ENCODE results near the gene RPS4Y1. TPM values are rescaled to one million over a fixed set of nuclear protein-coding genes. Genes with fewer than 3 reads are reported as not detected.

RPS4Y1 gene
- total and polyA plus RNA-seq, 2 of the 4 experiments (the other 2 are of a cell fraction) = not detected

DNA sequence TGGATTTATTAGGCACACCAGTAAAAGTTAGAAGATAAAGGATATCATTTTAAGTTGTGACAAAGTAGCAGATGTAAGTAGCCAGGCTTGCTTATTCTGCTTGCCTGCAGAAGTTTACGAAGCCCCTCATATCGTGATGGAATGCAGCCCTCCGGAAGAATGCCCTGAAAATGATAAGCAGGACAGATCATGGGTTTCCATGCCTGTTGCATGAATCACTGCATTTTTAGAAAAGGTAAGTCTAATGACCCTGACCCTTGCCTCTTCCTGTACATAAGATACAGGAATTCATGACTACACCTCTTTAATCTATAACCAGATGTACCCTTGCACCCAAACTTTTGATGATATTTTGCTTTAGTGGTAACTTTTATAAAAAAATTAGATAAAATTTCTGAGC is 16.9 kb upstream of the RPS4Y1 start:
- no peak overlapping the region for H2BK15ac ChIP-seq (ENCODE audit: low read depth, low read length)
- CTCF ChIA-PET = no interaction called here
- H2BK120ac ChIP-seq (ENCODE audit: low read depth, low read length) = no peak overlapping the region
- no peaks in the 10 kb centered on the region for H3K4me1 ChIP-seq (ENCODE audit: control insufficient read depth, insufficient read depth, low read length)
- in situ Hi-C loops (cut with MboI; ENCODE audit: low sequenced_read_pairs) (no loop called here), intact Hi-C loops (cut with micrococcal nuclease) (no loop called here), dilution Hi-C loops (cut with HindIII; ENCODE audit: low sequenced_read_pairs, unreplicated experiment) (no loop called here)
- H3K4me2 ChIP-seq (ENCODE audit: low read depth, low read length) = no peak overlapping the region
- no peak overlapping the region for H3K27ac ChIP-seq (ENCODE audit: insufficient read depth, low read length)
- ATAC-seq (ENCODE audit: low read depth) = no peak
- POLR2A ChIA-PET (ENCODE audit: unreplicated experiment) = no interaction called here
- no peak overlapping the region for H2AFZ ChIP-seq (replicated peaks; ENCODE audit: low read length, poor library complexity)
- H3K9me3 ChIP-seq (ENCODE audit: control insufficient read depth, insufficient read depth, low read length) = no peaks in the 10 kb centered on the region
- H4K91ac ChIP-seq (ENCODE audit: insufficient read depth, low read depth, low read length) = no peak overlapping the region
- H3K23ac ChIP-seq (ENCODE audit: low read depth, low read length) = no peak overlapping the region
- H3K14ac ChIP-seq (replicated peaks; ENCODE audit: low read depth, low read length) = no peak overlapping the region
- H3K9ac ChIP-seq (ENCODE audit: low read depth, low read length) = no peak overlapping the region
- H3K9me1 ChIP-seq (ENCODE audit: insufficient read depth, low read length) = no peaks in the 10 kb centered on the region
- TF ChIP-seq MAFK (IDR thresholded peaks at IDR 0.05; ENCODE audit: low read depth, low read length) (no peak), POLR2A (IDR thresholded peaks at IDR 0.05; ENCODE audit: low read depth, low read length) (no peak), MAZ (IDR thresholded peaks at IDR 0.05; ENCODE audit: borderline replicate concordance, low read depth, low read length) (no peak)
- H3K36me3 ChIP-seq (ENCODE audit: control insufficient read depth, insufficient read depth, low read length) = no peaks in the 10 kb centered on the region
- no peak overlapping the region for H2AK9ac ChIP-seq (replicated peaks; ENCODE audit: low read depth, low read length, poor library complexity)
- no peak overlapping the region for H4K8ac ChIP-seq (ENCODE audit: low read depth in 2 of 2, low read length in 2 of 2)
- H3K56ac ChIP-seq (ENCODE audit: extremely low read depth, insufficient read depth, low read length) = no peak overlapping the region
- H2BK20ac ChIP-seq (ENCODE audit: low read depth, low read length) = no peak overlapping the region
- no peak overlapping the region for H2AK5ac ChIP-seq (ENCODE audit: low read depth, low read length)
- H4K5ac ChIP-seq (ENCODE audit: low read depth, low read length) = no peak overlapping the region
- no peak overlapping the region for H3K18ac ChIP-seq (ENCODE audit: low read depth, low read length)
- no peak overlapping the region for H3K4me3 ChIP-seq (ENCODE audit: insufficient read depth, low read depth, low read length)
- no peaks in the 10 kb centered on the region for H3K27me3 ChIP-seq (ENCODE audit: control insufficient read depth, insufficient read depth, low read length)
- no peaks in the 10 kb centered on the region for H3K79me1 ChIP-seq (ENCODE audit: low read depth in 1 of 2, low read length in 2 of 2)
- no TSS peak for BruUV-seq (replicated peaks)
- H3K4ac ChIP-seq (ENCODE audit: low read depth, low read length) = no peak overlapping the region
- no peaks in the 10 kb centered on the region for H4K20me1 ChIP-seq (ENCODE audit: insufficient read depth, low read length)
- WGBS, 2 experiments (ENCODE audit: extremely low coverage in 2 of 2, insufficient read length in 1 of 2) = no CpG with 5 or more reads among the region's 3 CpGs
- no peak for DNase-seq
- no peak overlapping the region for H2BK5ac ChIP-seq (ENCODE audit: low read depth, low read length, poor library complexity, severe bottlenecking)
